ENCODE measurements around the gene HLA-DOA. TPM values are rescaled to one million over a fixed set of nuclear protein-coding genes. Genes with fewer than 3 reads are reported as not detected.

Gene HLA-DOA
- total RNA-seq, 2 experiments from 2014 or later: 3.3 to 4.2 TPM

- ChIA-PET POLR2A (interaction anchor here (0.6 to 10.6 kb wide), 24 partner anchors 13 to 1388 kb away, joined by 3 to 381 read pairs (median 11); partner anchors contain the start of genes B3GALT4, HLA-DMA, HLA-DMB and LTB), CTCF (interaction anchor here (1.1 to 15.9 kb wide), 15 partner anchors 10 to 132 kb away, joined by 4 to 442 read pairs (median 17); partner anchors contain the start of genes HLA-DMA, HLA-DMB, PSMB8 and PSMB9)
- Mint-ChIP-seq H3K9me3 (ENCODE audit: insufficient read depth) (no peaks in the 10 kb centered on the region), H3K4me1 (ENCODE audit: low read depth) (peaks cover 23% of the 10 kb centered on the region), H3K36me3 (ENCODE audit: low read depth) (peaks cover 65% of the 10 kb centered on the region), H3K27ac (peak overlapping the region; percentile 98), H3K4me3 (peak overlapping the region; percentile 96), H3K27me3 (ENCODE audit: low read depth) (no peaks in the 10 kb centered on the region)
- ATAC-seq (peak; percentile 2), DNase-seq (peak; percentile 87)
Observed at GRCh38 chr6:32970413-32971241, 38.8 kb downstream of the HLA-DOA start.

DNA sequence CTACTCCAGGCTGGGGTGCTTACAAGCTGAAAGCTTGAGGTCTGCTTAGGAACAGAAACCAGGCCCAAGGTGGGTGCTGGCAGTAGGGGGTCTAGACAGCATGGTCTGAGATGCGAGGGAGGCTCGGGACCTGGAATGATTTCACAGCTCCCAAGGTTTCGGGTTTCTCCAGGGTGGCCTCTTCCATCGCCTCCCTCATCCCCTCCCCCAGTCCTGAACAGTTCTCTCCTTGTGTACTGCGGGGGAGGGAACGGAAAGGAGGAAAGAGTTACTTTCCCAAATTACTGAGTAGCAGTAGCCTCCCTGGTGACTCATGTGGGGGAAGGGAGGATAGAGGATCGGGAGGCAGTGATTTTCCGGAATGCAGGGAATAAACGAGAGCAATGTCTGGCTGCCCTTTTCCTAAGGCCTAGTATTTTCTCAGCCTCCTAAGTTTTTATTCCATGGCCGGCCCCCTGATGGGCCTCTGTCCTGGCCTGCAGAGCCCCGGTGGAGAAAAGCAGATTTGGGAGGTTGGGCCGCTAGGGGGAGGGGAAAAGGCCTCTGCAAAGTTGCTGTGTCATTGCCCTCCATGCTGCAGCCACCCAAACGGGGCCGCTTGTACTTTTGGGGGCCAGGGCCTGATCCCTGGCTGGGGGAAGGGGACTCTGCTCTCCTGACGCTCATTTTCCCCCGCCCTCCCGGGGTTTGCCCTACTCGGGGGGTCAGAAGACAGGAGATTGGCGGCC lies 39.5 kb downstream of the HLA-DOA start:
- Mint-ChIP-seq H3K27me3 (ENCODE audit: low read depth) (no peaks in the 10 kb centered on the region), H3K4me3 (peak overlapping the region; percentile 96), H3K9me3 (ENCODE audit: insufficient read depth) (no peaks in the 10 kb centered on the region), H3K27ac (peak overlapping the region; percentile 98), H3K4me1 (ENCODE audit: low read depth) (peaks cover 22% of the 10 kb centered on the region), H3K36me3 (ENCODE audit: low read depth) (peaks cover 57% of the 10 kb centered on the region)
- no peak for ATAC-seq
- CTCF ChIA-PET: interaction anchor here (0.7 to 15.9 kb wide), 8 partner anchors 15 to 131 kb away, joined by 3 to 442 read pairs (median 49); partner anchors contain the start of genes HLA-DMA, HLA-DMB and TAP2
- POLR2A ChIA-PET: interaction anchor here (0.6 to 10.6 kb wide), 11 partner anchors 14 to 128 kb away, joined by 3 to 381 read pairs (median 118); partner anchors contain the start of genes HLA-DMA, HLA-DMB, PSMB8 and PSMB9
- DNase-seq: peak; percentile 84

- DNase-seq: peak; percentile 74
- peaks cover 24% of the 10 kb centered on the region for H3K4me1 Mint-ChIP-seq (ENCODE audit: low read depth)
- H3K36me3 Mint-ChIP-seq (ENCODE audit: low read depth): peaks cover 49% of the 10 kb centered on the region
- H3K4me3 Mint-ChIP-seq: peak overlapping the region; percentile 96
- ATAC-seq: no peak
- POLR2A ChIA-PET: interaction anchor here (0.7 to 10.6 kb wide), 10 partner anchors 15 to 141 kb away, joined by 3 to 381 read pairs (median 128); partner anchors contain the start of genes HLA-DMA, HLA-DMB, PSMB8 and PSMB9
- no peaks in the 10 kb centered on the region for H3K9me3 Mint-ChIP-seq (ENCODE audit: insufficient read depth)
- H3K27me3 Mint-ChIP-seq (ENCODE audit: low read depth): no peaks in the 10 kb centered on the region
- H3K27ac Mint-ChIP-seq: peak overlapping the region; percentile 98
- CTCF ChIA-PET: interaction anchor here (0.7 to 15.9 kb wide), 14 partner anchors 14 to 839 kb away, joined by 3 to 442 read pairs (median 12); partner anchors contain the start of genes FKBPL, HLA-DMA, HLA-DMB and PSMB9
Observed at GRCh38 chr6:32968867-32969684, 40.3 kb downstream of the HLA-DOA start.

DNA sequence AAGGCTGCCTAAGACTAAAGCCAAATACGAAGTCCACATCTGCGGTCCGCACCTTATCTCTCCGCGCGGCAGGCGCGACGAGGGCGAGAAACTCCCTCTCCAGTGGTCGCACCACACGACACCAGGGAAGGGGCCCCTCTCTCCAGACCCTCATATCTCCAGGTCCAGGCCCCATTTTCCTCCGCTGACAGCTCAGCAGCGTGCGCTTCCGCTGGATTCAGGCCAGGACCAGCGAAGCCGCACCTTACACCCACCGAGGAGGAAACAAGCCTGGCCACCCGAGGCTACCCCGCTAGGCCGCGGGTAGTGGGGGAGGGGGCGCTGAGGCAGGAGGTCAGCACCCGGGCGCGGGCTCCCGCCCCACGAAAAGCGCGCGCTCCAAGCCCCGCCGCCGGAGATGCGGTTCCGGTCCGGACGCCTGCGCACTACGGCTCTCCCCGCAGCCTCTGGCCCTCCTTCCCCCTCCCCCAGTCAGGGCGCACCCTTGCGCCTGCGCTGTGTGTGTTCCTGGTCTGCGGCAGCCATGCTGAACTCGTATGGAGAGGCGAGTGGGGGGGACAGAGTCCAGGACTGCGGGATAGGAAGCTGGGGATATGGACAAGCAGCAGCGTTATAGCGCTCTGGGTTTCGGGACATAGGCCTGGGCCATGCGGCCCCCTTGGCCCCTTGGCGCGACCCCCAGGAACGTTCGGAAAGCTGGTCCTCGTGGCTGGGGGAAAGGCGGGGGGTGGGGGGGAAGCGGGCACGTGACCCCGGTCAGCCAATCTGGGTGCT lies 41.1 kb downstream of the HLA-DOA start, which contains the start of gene BRD2:
TSS of gene BRD2 (plus strand) at position 502 of the 774 bp plus-strand sequence. CDS start 4,305 bp downstream, outside the sequence.
- peak within 1 kb of the TSS; percentile 98 for H3K27ac Mint-ChIP-seq
- peaks cover 27% of the 10 kb centered on the region for H3K4me1 Mint-ChIP-seq (ENCODE audit: low read depth)
- CTCF ChIA-PET: interaction anchor here (0.8 to 15.9 kb wide), 17 partner anchors 10 to 838 kb away, joined by 3 to 442 read pairs (median 5); partner anchors contain the start of genes FKBPL, HLA-DMA, HLA-DMB and PSMB9
- peaks cover 41% of the 10 kb centered on the region for H3K36me3 Mint-ChIP-seq (ENCODE audit: low read depth)
- ATAC-seq (peak; percentile 47), DNase-seq (peak; percentile 98)
- no peaks in the 10 kb centered on the region for H3K27me3 Mint-ChIP-seq (ENCODE audit: low read depth)
- POLR2A ChIA-PET: interaction anchor here (0.7 to 10.6 kb wide), 10 partner anchors 15 to 304 kb away, joined by 3 to 381 read pairs (median 128); partner anchors contain the start of genes HLA-DMA, HLA-DMB, PSMB8 and PSMB9
- H3K9me3 Mint-ChIP-seq (ENCODE audit: insufficient read depth): no peaks in the 10 kb centered on the region
- H3K4me3 Mint-ChIP-seq: peak within 1 kb of the TSS; percentile 96

DNA sequence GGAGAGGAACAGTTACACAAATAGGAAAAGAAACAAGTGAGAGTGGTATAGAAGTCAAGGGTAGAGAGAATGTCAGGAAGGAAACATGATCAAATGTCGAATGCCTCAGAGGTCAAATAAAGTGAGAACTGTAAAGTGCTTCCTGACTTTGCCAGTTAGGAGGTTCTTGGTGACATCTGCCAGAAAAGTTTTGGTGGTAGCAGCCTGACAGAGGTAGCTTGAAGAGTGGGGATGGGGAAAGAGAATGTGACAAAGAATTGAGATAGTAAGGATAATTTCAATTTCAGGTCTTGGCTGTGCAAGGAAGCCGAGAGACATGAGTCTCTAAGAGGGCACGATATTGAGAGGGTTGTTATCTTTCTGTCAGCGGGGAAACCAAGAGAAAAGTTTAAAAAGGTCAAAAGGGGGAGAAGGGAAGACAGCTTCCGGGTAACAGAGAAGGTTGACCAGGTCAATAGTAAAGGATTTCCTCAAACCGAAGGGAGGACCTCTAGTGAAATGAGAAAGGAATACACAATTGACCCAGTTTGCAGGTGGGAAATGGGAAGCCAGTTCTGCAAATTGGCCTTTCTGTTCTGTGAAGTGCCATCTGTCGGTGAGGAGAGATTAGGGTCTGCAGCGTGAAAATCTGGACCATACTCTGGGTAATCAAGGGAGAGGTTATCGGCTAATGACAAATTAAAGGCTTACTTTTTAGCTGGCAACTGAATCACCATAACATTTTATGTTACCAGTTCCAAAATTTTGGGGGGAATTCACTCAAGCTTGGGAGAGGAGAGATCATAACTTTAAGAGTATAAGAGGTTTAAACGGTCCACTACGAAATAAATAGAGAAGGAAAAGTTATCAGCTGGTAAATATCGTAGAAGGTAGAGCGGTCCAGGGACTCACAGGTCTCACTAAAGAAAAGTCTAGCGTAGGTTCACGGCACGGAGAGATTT lies 42.0 kb downstream of the HLA-DOA start:
- H3K4me1 Mint-ChIP-seq (ENCODE audit: low read depth): peaks cover 29% of the 10 kb centered on the region
- H3K27me3 Mint-ChIP-seq (ENCODE audit: low read depth): no peaks in the 10 kb centered on the region
- no peaks in the 10 kb centered on the region for H3K9me3 Mint-ChIP-seq (ENCODE audit: insufficient read depth)
- DNase-seq: peak; percentile 54
- peak overlapping the region; percentile 98 for H3K27ac Mint-ChIP-seq
- peaks cover 33% of the 10 kb centered on the region for H3K36me3 Mint-ChIP-seq (ENCODE audit: low read depth)
- no peak for ATAC-seq
- CTCF ChIA-PET: interaction anchor here (0.7 to 15.9 kb wide), 20 partner anchors 9 to 837 kb away, joined by 3 to 442 read pairs (median 5); partner anchors contain the start of genes FKBPL, HLA-DMA, HLA-DMB and PSMB9
- H3K4me3 Mint-ChIP-seq: peak overlapping the region; percentile 96
- POLR2A ChIA-PET: interaction anchor here (1.2 to 10.6 kb wide), 8 partner anchors 14 to 305 kb away, joined by 3 to 381 read pairs (median 169); partner anchors contain the start of genes HLA-DMA, HLA-DMB, PSMB8 and RPS18

GRCh38 chr6:32964776-32965175 lies 44.6 kb downstream of the HLA-DOA start:
- H3K36me3 Mint-ChIP-seq (ENCODE audit: low read depth): peaks cover 9% of the 10 kb centered on the region
- H3K4me1 Mint-ChIP-seq (ENCODE audit: low read depth): peaks cover 37% of the 10 kb centered on the region
- no peak overlapping the region for H3K4me3 Mint-ChIP-seq
- ATAC-seq (no peak), DNase-seq (no peak)
- no peaks in the 10 kb centered on the region for H3K27me3 Mint-ChIP-seq (ENCODE audit: low read depth)
- CTCF ChIA-PET: interaction anchor here (1.5 to 15.9 kb wide), 5 partner anchors 10 to 127 kb away, joined by 4 to 442 read pairs (median 57); partner anchors contain the start of genes HLA-DMA, HLA-DMB and TAP2
- no peak overlapping the region for H3K27ac Mint-ChIP-seq
- H3K9me3 Mint-ChIP-seq (ENCODE audit: insufficient read depth): no peaks in the 10 kb centered on the region
- POLR2A ChIA-PET: interaction anchor here (1.4 to 10.6 kb wide), 3 partner anchors 8 to 120 kb away, joined by 5 to 307 read pairs (median 49); partner anchors contain the start of gene HLA-DMA

- ChIA-PET POLR2A (interaction anchor here (1.1 to 4.5 kb wide), 3 partner anchors 9 to 119 kb away, joined by 3 to 49 read pairs (median 5); no protein-coding TSS in a partner anchor), CTCF (interaction anchor here (1.3 to 15.9 kb wide), 6 partner anchors 9 to 126 kb away, joined by 4 to 442 read pairs (median 9); partner anchors contain the start of genes HLA-DMA and TAP2)
- Mint-ChIP-seq H3K27me3 (ENCODE audit: low read depth) (no peaks in the 10 kb centered on the region), H3K4me3 (no peak overlapping the region), H3K27ac (no peak overlapping the region), H3K36me3 (ENCODE audit: low read depth) (peaks cover 2% of the 10 kb centered on the region), H3K9me3 (ENCODE audit: insufficient read depth) (no peaks in the 10 kb centered on the region), H3K4me1 (ENCODE audit: low read depth) (peaks cover 37% of the 10 kb centered on the region)
- no peak for DNase-seq
- no peak for ATAC-seq
Observed at GRCh38 chr6:32963866-32964265, 45.5 kb downstream of the HLA-DOA start.

DNA sequence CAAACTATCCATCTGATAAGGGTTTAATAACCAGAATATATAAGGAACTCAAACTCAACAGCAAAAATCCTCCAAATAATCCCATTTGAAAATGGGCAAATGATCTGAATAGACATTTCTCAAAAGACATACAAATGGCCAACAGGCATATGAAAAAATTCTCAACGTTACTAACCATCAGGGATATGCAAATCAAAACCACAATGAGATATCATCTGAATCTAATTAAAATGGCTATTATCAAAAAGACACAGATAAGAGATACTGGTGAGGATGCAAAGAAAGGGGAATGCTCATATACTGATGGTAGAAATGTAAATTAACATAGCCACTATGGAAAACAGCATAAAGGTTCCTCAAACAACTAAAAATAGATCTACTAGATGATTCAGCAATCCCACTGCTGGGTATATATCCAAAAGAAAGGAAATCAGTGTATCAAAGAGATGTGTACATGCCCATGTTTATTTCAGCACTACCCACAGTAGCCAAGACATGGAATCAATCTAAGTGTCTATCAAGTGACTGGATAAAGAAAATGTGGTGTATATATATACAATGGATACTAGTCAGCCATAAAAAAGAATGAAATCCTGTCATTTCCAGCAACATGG lies 47.1 kb downstream of the HLA-DOA start:
- H3K27me3 Mint-ChIP-seq (ENCODE audit: low read depth): no peaks in the 10 kb centered on the region
- H3K9me3 Mint-ChIP-seq (ENCODE audit: insufficient read depth): no peaks in the 10 kb centered on the region
- DNase-seq: no peak
- ChIA-PET POLR2A (interaction anchor here (4.5 kb wide), 1 partner anchor 10 kb away, joined by 49 read pairs; no protein-coding TSS in a partner anchor), CTCF (interaction anchor here (0.8 to 15.9 kb wide), 8 partner anchors 8 to 124 kb away, joined by 3 to 442 read pairs (median 4); partner anchors contain the start of genes HLA-DMA and TAP2)
- peaks cover 2% of the 10 kb centered on the region for H3K36me3 Mint-ChIP-seq (ENCODE audit: low read depth)
- no peak overlapping the region for H3K4me3 Mint-ChIP-seq
- H3K27ac Mint-ChIP-seq: no peak overlapping the region
- H3K4me1 Mint-ChIP-seq (ENCODE audit: low read depth): peaks cover 35% of the 10 kb centered on the region
- ATAC-seq: no peak
